Measurements from ENCODE around the gene KDM6A.
A peak's percentile ranks its signal among the peaks of the same experiment; 100 is the strongest.

Gene KDM6A

DNA sequence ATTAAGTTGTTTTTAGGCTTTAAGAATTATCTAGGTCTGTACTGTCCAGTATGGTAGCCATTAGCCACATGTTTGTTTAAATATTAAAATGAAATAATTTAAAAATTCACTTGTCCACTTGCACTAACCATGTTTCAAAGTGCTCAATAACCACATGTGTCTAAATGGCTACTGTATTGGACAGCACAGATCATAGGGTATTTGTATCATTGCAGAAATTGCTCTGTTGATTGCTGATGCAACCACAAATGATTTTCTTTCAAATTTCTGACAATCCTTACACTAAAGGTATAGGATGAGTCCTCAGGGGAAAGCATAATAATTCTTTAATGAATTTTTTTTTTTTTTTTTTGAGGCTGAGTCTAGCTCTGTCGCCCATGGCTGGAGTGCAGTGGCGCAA lies 84.9 kb downstream of the KDM6A start:
- no peak overlapping the region for H3K18ac ChIP-seq (ENCODE audit: low read length)
- peaks cover 4% of the 10 kb centered on the region for H3K79me2 ChIP-seq (ENCODE audit: control insufficient read depth, insufficient read depth, low read length, poor library complexity)
- WGBS (ENCODE audit: extremely low coverage, insufficient coverage, insufficient read length): no CpG with 5 or more reads among the region's 2 CpGs
- H4K8ac ChIP-seq (ENCODE audit: low read depth, low read length): no peak overlapping the region
- H2BK120ac ChIP-seq (ENCODE audit: insufficient read depth, low read length, poor library complexity): no peak overlapping the region
- no peak overlapping the region for H2BK5ac ChIP-seq (ENCODE audit: low read depth, low read length, poor library complexity)
- no peak overlapping the region for H2BK12ac ChIP-seq (ENCODE audit: low read length)
- no peak overlapping the region for H3K14ac ChIP-seq (ENCODE audit: low read length)
- H3K79me1 ChIP-seq (ENCODE audit: low read length): no peaks in the 10 kb centered on the region
- H2AFZ ChIP-seq (ENCODE audit: insufficient read depth, low read length, poor library complexity): no peak overlapping the region
- H3K9ac ChIP-seq (ENCODE audit: low read length): no peak overlapping the region
- H3K9me3 ChIP-seq (ENCODE audit: insufficient read depth, low read depth, low read length): no peaks in the 10 kb centered on the region
- no peak overlapping the region for H3K4me2 ChIP-seq (ENCODE audit: low read length)
- no peaks in the 10 kb centered on the region for H3K4me1 ChIP-seq (ENCODE audit: control insufficient read depth in 1 of 2, insufficient read depth in 2 of 2, low read length in 2 of 2)
- no peak overlapping the region for H2AK5ac ChIP-seq (ENCODE audit: low read length)
- H3K4ac ChIP-seq (ENCODE audit: low read depth, low read length): no peak overlapping the region
- no peaks in the 10 kb centered on the region for H3K27me3 ChIP-seq (ENCODE audit: insufficient read depth, low read length)
- peaks cover 2 to 5% of the 10 kb centered on the region in 2 experiments for H3K36me3 ChIP-seq (ENCODE audit: control insufficient read depth in 1 of 2, insufficient read depth in 2 of 2, low read length in 2 of 2)
- no peak overlapping the region for H4K91ac ChIP-seq (ENCODE audit: low read depth, low read length)
- no peak overlapping the region for H4K12ac ChIP-seq (ENCODE audit: low read depth, low read length)
- no peak for DNase-seq
- H3K4me3 ChIP-seq (ENCODE audit: low read depth, low read length): no peak overlapping the region
- no peak overlapping the region for H3K27ac ChIP-seq (ENCODE audit: low read depth, low read length)
- no peak overlapping the region for H3K23ac ChIP-seq (ENCODE audit: low read length)

DNA sequence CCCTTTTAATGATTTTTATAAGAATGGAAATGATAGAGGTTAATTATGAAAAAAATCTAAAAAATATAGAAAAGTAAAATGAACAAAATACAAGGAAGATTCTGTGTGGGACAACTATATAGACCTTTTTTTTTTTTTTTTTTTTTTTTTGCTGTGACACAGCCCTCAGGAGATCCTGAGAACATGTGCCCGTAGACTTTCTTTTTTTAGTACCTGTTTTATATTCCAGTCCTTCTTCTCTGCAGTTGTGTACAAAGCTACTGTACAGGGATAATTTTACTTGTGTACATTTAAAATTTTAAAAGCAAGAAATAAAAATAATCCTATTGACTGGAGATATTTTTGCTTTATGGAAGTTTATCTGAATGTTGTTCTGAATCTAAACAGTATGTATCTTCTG lies 85.5 kb downstream of the KDM6A start:
- Histone ChIP-seq H2AK5ac (ENCODE audit: low read length) (no peak overlapping the region), H3K79me1 (ENCODE audit: low read length) (no peaks in the 10 kb centered on the region), H2BK5ac (ENCODE audit: low read depth, low read length, poor library complexity) (no peak overlapping the region), H3K18ac (ENCODE audit: low read length) (no peak overlapping the region), H3K23ac (ENCODE audit: low read length) (no peak overlapping the region), H3K9me3 (ENCODE audit: insufficient read depth, low read depth, low read length) (no peaks in the 10 kb centered on the region), H4K8ac (ENCODE audit: low read depth, low read length) (no peak overlapping the region), H4K12ac (ENCODE audit: low read depth, low read length) (no peak overlapping the region), H3K27ac (ENCODE audit: low read depth, low read length) (no peak overlapping the region), H3K36me3 (ENCODE audit: control insufficient read depth in 1 of 2, insufficient read depth in 2 of 2, low read length in 2 of 2) (peaks cover 6 to 10% of the 10 kb centered on the region in 2 experiments), H3K4ac (ENCODE audit: low read depth, low read length) (no peak overlapping the region), H3K4me3 (ENCODE audit: low read depth, low read length) (no peak overlapping the region), H3K4me2 (ENCODE audit: low read length) (no peak overlapping the region), H3K14ac (ENCODE audit: low read length) (no peak overlapping the region), H2BK120ac (ENCODE audit: insufficient read depth, low read length, poor library complexity) (no peak overlapping the region), H3K9ac (ENCODE audit: low read length) (no peak overlapping the region), H3K79me2 (ENCODE audit: control insufficient read depth, insufficient read depth, low read length, poor library complexity) (peaks cover 1% of the 10 kb centered on the region), H2AFZ (ENCODE audit: insufficient read depth, low read length, poor library complexity) (no peak overlapping the region), H3K27me3 (ENCODE audit: insufficient read depth, low read length) (no peaks in the 10 kb centered on the region), H3K4me1 (ENCODE audit: control insufficient read depth in 1 of 2, insufficient read depth in 2 of 2, low read length in 2 of 2) (no peaks in the 10 kb centered on the region), H4K91ac (ENCODE audit: low read depth, low read length) (no peak overlapping the region), H2BK12ac (ENCODE audit: low read length) (no peak overlapping the region)
- DNase-seq: no peak
- WGBS (ENCODE audit: extremely low coverage, insufficient coverage, insufficient read length): no CpG with 5 or more reads among the region's 1 CpG

DNA sequence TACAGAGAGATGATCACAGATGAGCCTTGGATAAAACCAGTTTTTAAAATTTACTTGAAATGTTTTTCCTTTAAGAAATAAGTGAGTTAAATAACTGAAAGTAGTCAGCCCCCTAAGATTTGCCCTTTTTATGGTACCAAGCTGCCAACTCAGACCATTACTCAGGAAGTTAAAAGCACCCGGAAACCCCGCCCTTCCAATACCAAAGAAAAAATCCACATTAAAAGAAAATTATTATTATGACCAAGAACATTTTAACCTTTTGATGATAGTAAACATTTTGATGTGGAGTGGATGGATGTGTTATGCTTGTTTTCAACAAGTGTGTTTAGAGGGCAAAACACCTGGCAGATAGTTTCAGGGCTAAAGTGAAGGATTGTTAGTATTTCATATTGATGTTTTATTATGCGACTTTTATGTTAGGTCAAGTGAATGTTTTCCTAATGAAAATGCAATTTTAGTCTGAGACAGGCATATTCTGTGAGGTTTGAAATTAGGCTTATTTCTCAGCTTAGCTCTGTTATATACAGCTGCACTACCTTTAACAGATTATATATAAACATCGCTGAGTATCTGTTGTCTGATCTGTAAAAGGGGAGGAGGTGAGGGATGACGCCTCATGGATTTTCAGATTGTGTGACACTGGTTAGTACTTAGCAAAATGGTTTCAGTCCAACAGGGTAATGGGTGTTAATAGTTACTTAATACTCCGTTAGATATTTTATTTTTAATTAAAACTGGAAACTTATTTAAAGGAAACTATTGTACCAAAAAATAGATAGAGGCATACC lies 89.0 kb downstream of the KDM6A start:
- no peak overlapping the region for H2AFZ ChIP-seq (ENCODE audit: insufficient read depth, low read length, poor library complexity)
- no peak overlapping the region for H2AK5ac ChIP-seq (ENCODE audit: low read length)
- WGBS (ENCODE audit: extremely low coverage, insufficient coverage, insufficient read length): no CpG with 5 or more reads among the region's 6 CpGs
- H3K4ac ChIP-seq (ENCODE audit: low read depth, low read length): no peak overlapping the region
- no peak overlapping the region for H3K14ac ChIP-seq (ENCODE audit: low read length)
- H2BK120ac ChIP-seq (ENCODE audit: insufficient read depth, low read length, poor library complexity): no peak overlapping the region
- DNase-seq: no peak
- no peak overlapping the region for H2BK12ac ChIP-seq (ENCODE audit: low read length)
- no peak overlapping the region for H3K27ac ChIP-seq (ENCODE audit: low read depth, low read length)
- no peak overlapping the region for H3K4me2 ChIP-seq (ENCODE audit: low read length)
- no peak overlapping the region for H3K4me3 ChIP-seq (ENCODE audit: low read depth, low read length)
- no peak overlapping the region for H3K9ac ChIP-seq (ENCODE audit: low read length)
- no peaks in the 10 kb centered on the region for H3K4me1 ChIP-seq (ENCODE audit: control insufficient read depth in 1 of 2, insufficient read depth in 2 of 2, low read length in 2 of 2)
- no peak overlapping the region for H3K18ac ChIP-seq (ENCODE audit: low read length)
- H4K91ac ChIP-seq (ENCODE audit: low read depth, low read length): no peak overlapping the region
- peaks cover 15 to 16% of the 10 kb centered on the region in 2 experiments for H3K36me3 ChIP-seq (ENCODE audit: control insufficient read depth in 1 of 2, insufficient read depth in 2 of 2, low read length in 2 of 2)
- H3K79me2 ChIP-seq (ENCODE audit: control insufficient read depth, insufficient read depth, low read length, poor library complexity): no peaks in the 10 kb centered on the region
- H3K27me3 ChIP-seq (ENCODE audit: insufficient read depth, low read length): no peaks in the 10 kb centered on the region
- H3K79me1 ChIP-seq (ENCODE audit: low read length): no peaks in the 10 kb centered on the region
- no peak overlapping the region for H3K23ac ChIP-seq (ENCODE audit: low read length)
- H4K12ac ChIP-seq (ENCODE audit: low read depth, low read length): no peak overlapping the region
- H2BK5ac ChIP-seq (ENCODE audit: low read depth, low read length, poor library complexity): no peak overlapping the region
- H3K9me3 ChIP-seq (ENCODE audit: insufficient read depth, low read depth, low read length): no peaks in the 10 kb centered on the region
- H4K8ac ChIP-seq (ENCODE audit: low read depth, low read length): no peak overlapping the region

DNA sequence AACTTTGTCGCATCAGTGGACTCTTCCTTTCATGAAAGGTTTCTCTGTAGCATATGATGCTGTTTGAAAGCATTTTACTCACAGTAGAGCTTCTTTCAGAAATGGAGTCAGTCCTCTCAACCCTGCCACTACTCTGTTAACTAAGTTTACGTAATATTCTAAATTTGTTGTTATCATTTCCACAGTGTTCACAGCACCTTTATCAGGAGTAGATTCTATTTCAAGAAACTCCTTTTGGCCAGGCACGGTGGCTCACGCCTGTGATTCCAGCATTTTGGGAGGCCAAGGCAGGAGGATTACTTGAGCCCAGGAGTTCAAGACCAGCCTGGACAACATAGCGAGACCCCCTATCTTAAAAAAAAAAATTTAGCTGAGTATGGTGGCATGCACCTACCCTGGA lies 90.0 kb downstream of the KDM6A start:
- Histone ChIP-seq H3K27ac (ENCODE audit: low read depth, low read length) (no peak overlapping the region), H4K91ac (ENCODE audit: low read depth, low read length) (no peak overlapping the region), H2AFZ (ENCODE audit: insufficient read depth, low read length, poor library complexity) (no peak overlapping the region), H3K4me3 (ENCODE audit: low read depth, low read length) (no peak overlapping the region), H3K27me3 (ENCODE audit: insufficient read depth, low read length) (no peaks in the 10 kb centered on the region), H3K9me3 (ENCODE audit: insufficient read depth, low read depth, low read length) (no peaks in the 10 kb centered on the region), H3K79me1 (ENCODE audit: low read length) (no peaks in the 10 kb centered on the region), H2AK5ac (ENCODE audit: low read length) (no peak overlapping the region), H2BK120ac (ENCODE audit: insufficient read depth, low read length, poor library complexity) (no peak overlapping the region), H3K79me2 (ENCODE audit: control insufficient read depth, insufficient read depth, low read length, poor library complexity) (no peaks in the 10 kb centered on the region), H2BK12ac (ENCODE audit: low read length) (no peak overlapping the region), H4K12ac (ENCODE audit: low read depth, low read length) (no peak overlapping the region), H3K18ac (ENCODE audit: low read length) (no peak overlapping the region), H3K36me3 (ENCODE audit: control insufficient read depth in 1 of 2, insufficient read depth in 2 of 2, low read length in 2 of 2) (peaks cover 15 to 16% of the 10 kb centered on the region in 2 experiments), H3K4ac (ENCODE audit: low read depth, low read length) (peak overlapping the region; percentile 86), H3K9ac (ENCODE audit: low read length) (no peak overlapping the region), H3K23ac (ENCODE audit: low read length) (no peak overlapping the region), H3K4me2 (ENCODE audit: low read length) (no peak overlapping the region), H3K14ac (ENCODE audit: low read length) (no peak overlapping the region), H4K8ac (ENCODE audit: low read depth, low read length) (no peak overlapping the region), H2BK5ac (ENCODE audit: low read depth, low read length, poor library complexity) (no peak overlapping the region), H3K4me1 (ENCODE audit: control insufficient read depth in 1 of 2, insufficient read depth in 2 of 2, low read length in 2 of 2) (no peaks in the 10 kb centered on the region)
- DNase-seq: no peak
- WGBS (ENCODE audit: extremely low coverage, insufficient coverage, insufficient read length): no CpG with 5 or more reads among the region's 5 CpGs

Measured in trophoblast cell (in vitro differentiated cells and primary cell).